NT2/D1 (cell line): ENCODE measurements around the gene TEAD3.
"Not testable (repeated sequence)": the region's sequence is repeated elsewhere in the genome, so short reads cannot be mapped to it uniquely, and the experiment has no call there.

Source experiments
- SUZ12 ChIP-seq: IDR thresholded peaks from 2 replicates; pipeline ENCODE4 v1.6.1; 2011; ENCODE audit not compliant: insufficient read length, insufficient read depth; ENCODE audit errors: extremely low read depth
- YY1 ChIP-seq: IDR thresholded peaks from 2 replicates; pipeline ENCODE4 v1.6.1; 2011; ENCODE audit not compliant: insufficient read length, insufficient read depth

- not testable (repeated sequence) for TF ChIP-seq SUZ12, YY1
These were observed 39.0 kb upstream of the TEAD3 start for GRCh38 chr6:35535847-35536246.
